Measurements from ENCODE around the gene CALML4.

Gene CALML4

GRCh38 chr15:68232937-68233336 lies 27.8 kb upstream of the CALML4 start:
- H4K20me1 ChIP-seq (ENCODE audit: insufficient read depth) = no peaks in the 10 kb centered on the region
- H3K4me3 ChIP-seq (IDR thresholded peaks at IDR 0.05; ENCODE audit: insufficient read depth, low read depth, low read length) = no peak overlapping the region
- H3K27me3 ChIP-seq (ENCODE audit: insufficient read depth, low read depth) = no peaks in the 10 kb centered on the region
- no peak overlapping the region for H3K27ac ChIP-seq
- H3K79me2 ChIP-seq (ENCODE audit: insufficient read depth, low read depth) = peaks cover 13% of the 10 kb centered on the region
- TF ChIP-seq CTCF (conservative IDR thresholded peaks at IDR 0.05; ENCODE audit: low read depth, low read length) = no peak
- no peak overlapping the region for H2AFZ ChIP-seq (ENCODE audit: low read depth)
- peaks cover 27% of the 10 kb centered on the region for H3K4me1 ChIP-seq (ENCODE audit: low read depth, poor library complexity, severe bottlenecking)
- no peak overlapping the region for H3K9ac ChIP-seq
- H3K4me2 ChIP-seq = no peak overlapping the region
- no peaks in the 10 kb centered on the region for H3K36me3 ChIP-seq (ENCODE audit: insufficient read depth)

GRCh38 chr15:68232449-68232848 lies 27.3 kb upstream of the CALML4 start:
- Histone ChIP-seq H3K4me2 (no peak overlapping the region), H3K9ac (no peak overlapping the region), H3K36me3 (ENCODE audit: insufficient read depth) (no peaks in the 10 kb centered on the region), H2AFZ (ENCODE audit: low read depth) (no peak overlapping the region), H4K20me1 (ENCODE audit: insufficient read depth) (no peaks in the 10 kb centered on the region), H3K27ac (no peak overlapping the region), H3K27me3 (ENCODE audit: insufficient read depth, low read depth) (no peaks in the 10 kb centered on the region), H3K79me2 (ENCODE audit: insufficient read depth, low read depth) (peaks cover 18% of the 10 kb centered on the region), H3K4me3 (IDR thresholded peaks at IDR 0.05; ENCODE audit: insufficient read depth, low read depth, low read length) (no peak overlapping the region), H3K4me1 (ENCODE audit: low read depth, poor library complexity, severe bottlenecking) (peaks cover 27% of the 10 kb centered on the region)
- no peak for TF ChIP-seq CTCF (conservative IDR thresholded peaks at IDR 0.05; ENCODE audit: low read depth, low read length)

- Histone ChIP-seq H2AFZ (ENCODE audit: low read depth) (no peak overlapping the region; the same call in 1 of the 2 replicates), H3K4me3 (IDR thresholded peaks at IDR 0.05; ENCODE audit: insufficient read depth, low read depth, low read length) (no peak overlapping the region), H3K36me3 (ENCODE audit: insufficient read depth) (no peaks in the 10 kb centered on the region), H3K79me2 (ENCODE audit: insufficient read depth, low read depth) (peaks cover 30% of the 10 kb centered on the region), H3K27me3 (ENCODE audit: insufficient read depth, low read depth) (no peaks in the 10 kb centered on the region), H3K4me1 (ENCODE audit: low read depth, poor library complexity, severe bottlenecking) (peaks cover 37% of the 10 kb centered on the region), H3K27ac (no peak overlapping the region), H3K9ac (no peak overlapping the region; the same call in 1 of the 2 replicates), H4K20me1 (ENCODE audit: insufficient read depth) (no peaks in the 10 kb centered on the region), H3K4me2 (no peak overlapping the region)
- no peak for TF ChIP-seq CTCF (conservative IDR thresholded peaks at IDR 0.05; ENCODE audit: low read depth, low read length)
Observed at GRCh38 chr15:68231102-68231818, 26.1 kb upstream of the CALML4 start.

- peak overlapping the region; percentile 83 for H3K27ac ChIP-seq
Observed at GRCh38 chr15:68230157-68231100, 25.3 kb upstream of the CALML4 start.

More at GRCh38 chr15:68230157-68231100, 25.3 kb upstream of the CALML4 start:
- Histone ChIP-seq H3K79me2 (ENCODE audit: insufficient read depth, low read depth) (peaks cover 38% of the 10 kb centered on the region), H3K4me1 (ENCODE audit: low read depth, poor library complexity, severe bottlenecking) (peaks cover 46% of the 10 kb centered on the region), H3K4me2 (peak overlapping the region; percentile 70), H3K27me3 (ENCODE audit: insufficient read depth, low read depth) (no peaks in the 10 kb centered on the region), H3K4me3 (IDR thresholded peaks at IDR 0.05; ENCODE audit: insufficient read depth, low read depth, low read length) (no peak overlapping the region), H2AFZ (ENCODE audit: low read depth) (peak overlapping the region; percentile 73), H3K36me3 (ENCODE audit: insufficient read depth) (no peaks in the 10 kb centered on the region), H4K20me1 (ENCODE audit: insufficient read depth) (no peaks in the 10 kb centered on the region), H3K9ac (peak overlapping the region; percentile 95)
- no peak for TF ChIP-seq CTCF (conservative IDR thresholded peaks at IDR 0.05; ENCODE audit: low read depth, low read length)

Data from KMS-11 (cell line).